Loucy (cell line): ENCODE measurements around the gene MRPL51.
"Not testable (repeated sequence)": the region's sequence is repeated elsewhere in the genome, so short reads cannot be mapped to it uniquely, and the experiment has no call there.

ENCODE experiments used
- H2AFZ ChIP-seq: fragments of 200-600 bp; sonication (generic); 2 replicates; pipeline ENCODE4 v1.6.0; 2016; ENCODE audit warnings: antibody characterized with exemption, mild to moderate bottlenecking, low read length, moderate library complexity
- H3F3A ChIP-seq: fragments of 200-600 bp; 2 replicates; pipeline ENCODE4 v1.6.0; 2016; ENCODE audit warnings: antibody characterized with exemption, low read depth, mild to moderate bottlenecking
- H3K27me3 ChIP-seq: fragments of 200-600 bp; sonication (generic); 2 replicates; pipeline ENCODE4 v1.6.1; 2014; ENCODE audit warnings: low read length, mild to moderate bottlenecking; ENCODE audit not compliant: insufficient read depth, poor library complexity, severe bottlenecking
- H3K36me3 ChIP-seq: fragments of 200-600 bp; sonication (generic); 2 replicates; pipeline ENCODE4 v1.6.1; 2016; ENCODE audit warnings: low read length; ENCODE audit not compliant: insufficient read depth
- H3K4me1 ChIP-seq: fragments of 200-600 bp; sonication (generic); 2 replicates; pipeline ENCODE4 v1.5.1; 2014; ENCODE audit warnings: low read length, mild to moderate bottlenecking; ENCODE audit not compliant: insufficient read depth, poor library complexity, severe bottlenecking
- H3K4me2 ChIP-seq: fragments of 200-600 bp; sonication (generic); 2 replicates; pipeline ENCODE4 v1.6.0; 2014; ENCODE audit warnings: antibody characterized with exemption, low read length, low read depth, mild to moderate bottlenecking; ENCODE audit not compliant: poor library complexity, severe bottlenecking
- H3K4me3 ChIP-seq: fragments of 200-600 bp; sonication (generic); 2 replicates; pipeline ENCODE4 v1.5.1; 2014; ENCODE audit warnings: low read length, mild to moderate bottlenecking, mixed read lengths; ENCODE audit not compliant: poor library complexity, severe bottlenecking
- H3K79me2 ChIP-seq: fragments of 200-600 bp; sonication (generic); 2 replicates; pipeline ENCODE4 v1.6.1; 2014; ENCODE audit warnings: low read length; ENCODE audit not compliant: insufficient read depth
- H3K9ac ChIP-seq: fragments of 200-600 bp; sonication (generic); 2 replicates; pipeline ENCODE4 v1.6.0; 2014; ENCODE audit warnings: mild to moderate bottlenecking, low read depth, low read length, moderate library complexity; ENCODE audit not compliant: poor library complexity, severe bottlenecking
- H3K9me2 ChIP-seq: fragments of 200-600 bp; sonication (generic); replicated peaks from 2 replicates; pipeline ENCODE4 v1.6.1; 2016; ENCODE audit warnings: low read depth, low read length, mixed read lengths
- H3K9me3 ChIP-seq: fragments of 200-600 bp; sonication (generic); 2 replicates; pipeline ENCODE4 v1.6.1; 2014; ENCODE audit warnings: mild to moderate bottlenecking, antibody characterized with exemption, low read length, low read depth; ENCODE audit not compliant: insufficient read depth
- H4K20me1 ChIP-seq: fragments of 200-600 bp; sonication (generic); 2 replicates; pipeline ENCODE4 v1.6.0; 2014; ENCODE audit warnings: antibody characterized with exemption, low read length, mild to moderate bottlenecking; ENCODE audit not compliant: insufficient read depth, poor library complexity, severe bottlenecking
- CTCF ChIP-seq: fragments of 200-600 bp; sonication (generic); conservative IDR thresholded peaks from 2 replicates; pipeline ENCODE4 v1.5.1; 2014; ENCODE audit warnings: mild to moderate bottlenecking, antibody characterized with exemption, low read length
- EZH2phosphoT487 ChIP-seq: fragments of 200-600 bp; IDR thresholded peaks from 2 replicates; pipeline ENCODE4 v1.6.1; 2018; ENCODE audit warnings: antibody characterized with exemption, mild to moderate bottlenecking, moderate library complexity, borderline replicate concordance

Gene MRPL51

GRCh38 chr12:6469092-6469491 lies 24.0 kb downstream of the MRPL51 start:
- H3K4me3 ChIP-seq = peak overlapping the region; percentile 97
- peaks cover 7% of the 10 kb centered on the region; the same call in 1 of the 2 replicates for H3K36me3 ChIP-seq
- peak overlapping the region; percentile 94 for H3K4me2 ChIP-seq
- no peaks in the 10 kb centered on the region for H3K27me3 ChIP-seq
- H3K9ac ChIP-seq = peak overlapping the region; percentile 93
- H3K9me3 ChIP-seq = no peaks in the 10 kb centered on the region
- H3K9me2 ChIP-seq = no peaks in the 10 kb centered on the region
- peaks cover 43% of the 10 kb centered on the region for H3K4me1 ChIP-seq
- no peak for TF ChIP-seq EZH2phosphoT487
- TF ChIP-seq CTCF = no peak
- peaks cover 3% of the 10 kb centered on the region; the same call in 1 of the 2 replicates for H3F3A ChIP-seq
- H4K20me1 ChIP-seq = peaks cover 14% of the 10 kb centered on the region
- H3K79me2 ChIP-seq = peaks cover 45% of the 10 kb centered on the region
- H2AFZ ChIP-seq = no peak overlapping the region

- Histone ChIP-seq H3K9me3 (no peaks in the 10 kb centered on the region), H3K27me3 (no peaks in the 10 kb centered on the region), H4K20me1 (peaks cover 14% of the 10 kb centered on the region), H3F3A (peaks cover 3% of the 10 kb centered on the region; the same call in 1 of the 2 replicates), H2AFZ (no peak overlapping the region), H3K4me3 (peak overlapping the region; percentile 97), H3K36me3 (peaks cover 7% of the 10 kb centered on the region; the same call in 1 of the 2 replicates), H3K79me2 (peaks cover 54% of the 10 kb centered on the region), H3K4me2 (peak overlapping the region; percentile 94), H3K9ac (peak overlapping the region; percentile 93), H3K4me1 (peaks cover 51% of the 10 kb centered on the region), H3K9me2 (no peaks in the 10 kb centered on the region)
- TF ChIP-seq CTCF (no peak), EZH2phosphoT487 (no peak)
Measured at GRCh38 chr12:6468283-6468575, 24.8 kb downstream of the MRPL51 start.

- not testable (repeated sequence) for H3K9ac ChIP-seq, H3K27me3 ChIP-seq, H3K4me3 ChIP-seq, H3F3A ChIP-seq, H3K9me2 ChIP-seq, H2AFZ ChIP-seq, H3K9me3 ChIP-seq, H3K36me3 ChIP-seq
- peaks cover 14% of the 10 kb centered on the region for H4K20me1 ChIP-seq
- H3K4me1 ChIP-seq = peaks cover 56% of the 10 kb centered on the region
- H3K79me2 ChIP-seq = peaks cover 59% of the 10 kb centered on the region
- H3K4me2 ChIP-seq = peak overlapping the region; percentile 94
Measured at GRCh38 chr12:6467571-6468282, 25.3 kb downstream of the MRPL51 start.

GRCh38 chr12:6466751-6467150 lies 26.3 kb downstream of the MRPL51 start:
- not testable (repeated sequence) for H3K36me3 ChIP-seq, H3K27me3 ChIP-seq, H3K9ac ChIP-seq, H3K9me2 ChIP-seq, H2AFZ ChIP-seq, H3K4me3 ChIP-seq, H3K4me2 ChIP-seq, H3K9me3 ChIP-seq, H3F3A ChIP-seq
- peaks cover 14% of the 10 kb centered on the region for H4K20me1 ChIP-seq
- H3K79me2 ChIP-seq = peaks cover 65% of the 10 kb centered on the region
- H3K4me1 ChIP-seq = peaks cover 62% of the 10 kb centered on the region
